Calu3 (cell line): ENCODE measurements around the gene DIS3L2. TPM values are rescaled to one million over a fixed set of nuclear protein-coding genes. Genes with fewer than 3 reads are reported as not detected.
"Not testable (repeated sequence)": the region's sequence is repeated elsewhere in the genome, so short reads cannot be mapped to it uniquely, and the experiment has no call there.

ENCODE experiments used
- BruUV-seq: library from RNA; stranded (reverse); fragments of 400-500 nt; replicated peaks from 2 replicates; lab custom pipeline; 2021; lab: Mats Ljungman, UMichigan
- CTCF ChIA-PET: fragments of 300-600 bp; sonication (Branson Sonifier 250); formaldehyde crosslinking; loops from one replicate; lab custom pipeline; 2022; ENCODE audit warnings: antibody characterized with exemption; lab: Charles Lee
- DNase-seq: peaks from one replicate; pipeline ENCODE4 v3.0.0; 2022
- H3K27ac Mint-ChIP-seq: one replicate; pipeline ENCODE4 v1.8.0; 2022; ENCODE audit warnings: mixed read lengths; ENCODE audit not compliant: unreplicated experiment
- H3K27me3 Mint-ChIP-seq: one replicate; pipeline ENCODE4 v1.8.0; 2022; ENCODE audit warnings: mixed read lengths; ENCODE audit not compliant: unreplicated experiment
- H3K36me3 Mint-ChIP-seq: one replicate; pipeline ENCODE4 v1.8.0; 2022; ENCODE audit warnings: mild to moderate bottlenecking, moderate library complexity, mixed read lengths; ENCODE audit not compliant: insufficient read depth, unreplicated experiment
- H3K4me1 Mint-ChIP-seq: one replicate; pipeline ENCODE4 v1.8.0; 2022; ENCODE audit warnings: mild to moderate bottlenecking, low read depth, mixed read lengths; ENCODE audit not compliant: unreplicated experiment
- H3K4me3 Mint-ChIP-seq: one replicate; pipeline ENCODE4 v1.8.0; 2022; ENCODE audit warnings: mild to moderate bottlenecking, low read depth, moderate library complexity, mixed read lengths; ENCODE audit not compliant: unreplicated experiment
- H3K9me3 Mint-ChIP-seq: one replicate; pipeline ENCODE4 v1.8.0; 2022; ENCODE audit warnings: low read depth, mixed read lengths; ENCODE audit not compliant: unreplicated experiment
- intact Hi-C: fragments of 100-400 bp; cut with micrococcal nuclease; formaldehyde crosslinking; loops from one replicate; pipeline ENCODE4 v1.10.0; 2022; ENCODE audit not compliant: unreplicated experiment
- total RNA-seq: library from RNA; stranded (reverse); gene quantifications from 2 replicates; pipeline ENCODE4 v1.2.3, GENCODE V29; 2022
- TF ChIP-seq, protein P1 (sequence below): fragments of 200-600 bp; IDR thresholded peaks from one replicate; pipeline ENCODE4 v1.8.0; 2022; ENCODE audit warnings: antibody characterized with exemption; ENCODE audit not compliant: unreplicated experiment

The DIS3L2 gene
- total RNA-seq, 1 experiment from 2014 or later = 46.0 TPM

DNA sequence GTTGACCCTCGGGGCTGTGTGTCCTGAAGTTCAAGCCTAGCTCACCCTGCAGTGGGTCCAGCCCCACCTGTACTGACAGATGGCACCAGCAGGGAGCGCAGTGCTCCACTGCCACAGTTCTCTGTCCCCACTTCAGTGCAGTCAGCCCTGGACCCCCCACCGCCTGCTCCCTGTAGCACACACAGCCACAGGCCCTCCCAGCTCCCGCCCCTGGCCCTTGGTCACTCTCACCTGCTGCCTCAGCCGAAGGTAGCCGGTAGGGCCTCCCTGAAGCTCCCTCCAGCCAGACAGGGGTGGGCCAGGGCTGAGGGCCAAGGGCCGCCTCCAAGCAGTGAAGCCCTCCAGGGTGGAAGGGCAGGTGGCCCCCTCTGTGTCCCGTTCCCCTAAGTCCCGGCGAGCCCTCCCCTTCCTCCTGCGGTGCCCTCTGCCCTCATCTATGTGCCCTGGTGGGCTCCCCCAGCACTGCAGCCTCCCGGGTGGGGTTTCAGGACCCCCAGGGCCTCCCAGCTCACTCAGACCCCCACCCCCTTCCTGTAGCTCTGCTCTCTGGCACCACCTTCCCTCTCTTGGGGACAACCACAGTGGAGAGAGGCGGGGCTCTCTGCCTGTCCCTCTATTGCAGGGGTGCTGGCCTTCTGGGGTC, 406.2 kb downstream of the DIS3L2 start:
- Mint-ChIP-seq H3K4me3 (no peak overlapping the region), H3K36me3 (no peaks in the 10 kb centered on the region), H3K4me1 (peaks cover 8% of the 10 kb centered on the region), H3K27me3 (no peaks in the 10 kb centered on the region), H3K27ac (no peak overlapping the region), H3K9me3 (no peaks in the 10 kb centered on the region)
- TF ChIP-seq, protein P1, sequence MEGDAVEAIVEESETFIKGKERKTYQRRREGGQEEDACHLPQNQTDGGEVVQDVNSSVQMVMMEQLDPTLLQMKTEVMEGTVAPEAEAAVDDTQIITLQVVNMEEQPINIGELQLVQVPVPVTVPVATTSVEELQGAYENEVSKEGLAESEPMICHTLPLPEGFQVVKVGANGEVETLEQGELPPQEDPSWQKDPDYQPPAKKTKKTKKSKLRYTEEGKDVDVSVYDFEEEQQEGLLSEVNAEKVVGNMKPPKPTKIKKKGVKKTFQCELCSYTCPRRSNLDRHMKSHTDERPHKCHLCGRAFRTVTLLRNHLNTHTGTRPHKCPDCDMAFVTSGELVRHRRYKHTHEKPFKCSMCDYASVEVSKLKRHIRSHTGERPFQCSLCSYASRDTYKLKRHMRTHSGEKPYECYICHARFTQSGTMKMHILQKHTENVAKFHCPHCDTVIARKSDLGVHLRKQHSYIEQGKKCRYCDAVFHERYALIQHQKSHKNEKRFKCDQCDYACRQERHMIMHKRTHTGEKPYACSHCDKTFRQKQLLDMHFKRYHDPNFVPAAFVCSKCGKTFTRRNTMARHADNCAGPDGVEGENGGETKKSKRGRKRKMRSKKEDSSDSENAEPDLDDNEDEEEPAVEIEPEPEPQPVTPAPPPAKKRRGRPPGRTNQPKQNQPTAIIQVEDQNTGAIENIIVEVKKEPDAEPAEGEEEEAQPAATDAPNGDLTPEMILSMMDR = no peak
- intact Hi-C loops = no loop called here
- no TSS peak for BruUV-seq
- DNase-seq = no peak
- CTCF ChIA-PET = no interaction called here

DNA sequence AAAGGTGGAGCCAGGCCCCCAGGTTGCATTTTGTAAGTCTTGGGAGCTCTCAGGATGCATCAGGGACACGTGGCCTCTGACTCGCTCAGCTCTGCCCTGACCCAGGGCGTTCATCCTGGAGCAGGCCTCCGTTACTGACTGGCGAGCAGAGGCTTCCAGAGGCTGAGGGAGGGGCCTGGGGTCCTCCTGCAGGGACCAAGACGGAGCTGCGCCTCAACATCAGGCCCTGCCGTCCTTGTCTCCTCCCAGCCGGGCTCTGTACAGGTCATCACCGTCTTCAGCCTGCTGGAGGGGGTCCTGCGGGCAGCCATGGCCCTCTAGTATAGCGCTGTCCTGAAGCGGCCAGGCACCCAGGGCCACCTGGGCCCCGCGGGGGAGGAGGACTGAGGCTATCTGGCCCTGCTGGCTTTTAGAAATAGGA, 406.8 kb downstream of the DIS3L2 start:
- no peaks in the 10 kb centered on the region for H3K36me3 Mint-ChIP-seq
- no TSS peak for BruUV-seq
- intact Hi-C loops = no loop called here
- TF ChIP-seq, protein P1 = no peak
- H3K27ac Mint-ChIP-seq = no peak overlapping the region
- H3K9me3 Mint-ChIP-seq = no peaks in the 10 kb centered on the region
- DNase-seq = no peak
- H3K4me1 Mint-ChIP-seq = peaks cover 8% of the 10 kb centered on the region
- CTCF ChIA-PET = no interaction called here
- no peaks in the 10 kb centered on the region for H3K27me3 Mint-ChIP-seq
- no peak overlapping the region for H3K4me3 Mint-ChIP-seq

DNA sequence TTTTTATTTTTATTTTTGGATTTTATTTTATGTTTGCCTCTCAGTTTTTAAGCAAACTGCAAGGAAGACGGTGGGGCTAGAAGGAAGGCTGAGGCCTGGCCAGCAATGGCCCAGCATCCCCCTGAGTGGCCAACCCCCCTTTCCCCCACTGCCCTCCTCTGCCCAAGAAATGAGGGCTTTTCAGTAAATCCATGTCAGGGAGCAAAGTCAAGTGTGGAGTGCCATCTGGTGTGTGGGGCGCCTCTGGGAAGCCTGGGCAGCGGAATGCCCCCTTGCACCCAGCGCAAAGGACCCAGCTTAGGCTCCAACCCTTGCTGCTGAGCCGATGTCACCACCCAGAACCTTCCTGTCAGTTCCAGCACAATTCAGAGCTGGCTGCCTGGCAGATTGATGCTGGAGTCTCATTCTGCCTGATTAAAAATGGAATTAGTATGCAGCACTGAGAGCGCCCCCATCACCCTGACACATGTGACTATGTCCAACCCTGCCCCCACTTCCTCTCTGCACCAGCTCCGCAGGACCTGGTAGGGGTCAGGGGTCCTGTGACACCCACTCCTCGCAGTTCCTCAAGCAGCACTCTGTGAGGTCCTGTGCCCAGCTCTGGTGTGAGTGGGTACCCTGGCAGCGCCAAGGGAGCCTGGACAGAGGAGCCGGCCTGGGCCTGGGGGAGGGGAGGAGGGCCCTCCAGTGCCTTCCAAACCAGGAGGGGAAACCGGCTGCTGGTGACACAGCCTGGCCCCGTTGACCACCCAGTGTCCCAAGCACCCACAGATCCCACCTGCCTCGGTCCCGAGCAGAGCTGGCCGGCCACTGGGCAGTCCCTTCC, 407.8 kb downstream of the DIS3L2 start:
- no peaks in the 10 kb centered on the region for H3K9me3 Mint-ChIP-seq
- no peaks in the 10 kb centered on the region for H3K36me3 Mint-ChIP-seq
- CTCF ChIA-PET = no interaction called here
- intact Hi-C loops = no loop called here
- no peak overlapping the region for H3K27ac Mint-ChIP-seq
- TF ChIP-seq, protein P1 = no peak
- no peak overlapping the region for H3K4me3 Mint-ChIP-seq
- H3K27me3 Mint-ChIP-seq = no peaks in the 10 kb centered on the region
- BruUV-seq = no TSS peak
- DNase-seq = no peak
- H3K4me1 Mint-ChIP-seq = peaks cover 8% of the 10 kb centered on the region

DNA sequence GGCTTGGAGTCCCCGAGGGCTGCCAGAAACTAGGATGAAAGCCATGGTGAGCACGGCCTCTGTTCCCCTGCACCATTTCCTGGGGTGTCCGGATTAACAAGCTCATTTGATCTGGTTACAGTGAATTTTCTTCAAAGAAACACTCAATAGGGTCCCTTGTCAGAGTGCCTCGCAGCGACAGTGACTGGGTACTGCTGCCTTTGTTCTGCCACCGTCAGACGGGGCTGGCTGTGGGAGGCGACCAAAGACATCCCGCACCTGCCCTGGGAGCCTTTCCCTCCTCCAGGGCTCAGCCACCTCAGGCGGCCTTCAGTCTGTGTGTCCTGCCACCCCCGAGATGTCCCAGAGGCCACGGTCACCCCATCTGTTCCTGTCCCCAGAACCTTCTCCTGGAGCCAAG, 408.5 kb downstream of the DIS3L2 start:
- intact Hi-C loops = not testable (repeated sequence)

More for the DNA sequence above, 408.5 kb downstream of the DIS3L2 start:
- DNase-seq, H3K4me3 Mint-ChIP-seq, H3K36me3 Mint-ChIP-seq, H3K27ac Mint-ChIP-seq, H3K27me3 Mint-ChIP-seq, H3K4me1 Mint-ChIP-seq, BruUV-seq, CTCF ChIA-PET, H3K9me3 Mint-ChIP-seq: not testable (repeated sequence)
